HepG2 (cell line): ENCODE measurements around the gene CPXM1. TPM values are rescaled to one million over a fixed set of nuclear protein-coding genes. Genes with fewer than 3 reads are reported as not detected.

Experiments
- ATAC-seq: fragments of 200-7000 bp; cut with Tn5 transposase; 3 replicates; pipeline ENCODE4 v1.9.1; 2020; ENCODE audit warnings: mild to moderate bottlenecking, moderate library complexity
- BruUV-seq: library from RNA; stranded (reverse); fragments of 400-500 nt; replicated peaks from 2 replicates; lab custom pipeline; 2021; lab: Mats Ljungman, UMichigan
- CTCF ChIA-PET: fragments of 300-600 bp; formaldehyde crosslinking; extraction: SDS; loops from one replicate; lab custom pipeline; 2021; ENCODE audit warnings: low total read pairs, inconsistent platforms, low intra/inter-chr PET ratio; lab: Yijun Ruan, JAX
- POLR2A ChIA-PET: fragments of 350-600 bp; sonication (Branson Sonifier 250); formaldehyde crosslinking; loops from one replicate; lab custom pipeline; 2020; ENCODE audit warnings: antibody characterized with exemption, inconsistent platforms; lab: Yijun Ruan, JAX
- DNase-seq: peaks from one replicate; pipeline ENCODE4 v3.0.0-alpha.2; 2015; ENCODE audit warnings: low spot score
- FAIRE-seq: peaks from 3 replicates; lab custom pipeline; 2011; peaks lifted over from hg19 to GRCh38; lab: Jason Lieb, UNC
- H2AFZ ChIP-seq: one replicate; pipeline ENCODE4 v1.6.1; 2011; ENCODE audit warnings: low read length, inconsistent platforms
- H3K27ac ChIP-seq: fragments of 300-600 bp; 3 replicates; pipeline ENCODE4 v1.8.0; 2011; ENCODE audit warnings: mixed run types, mild to moderate bottlenecking, mixed read lengths, low read length, inconsistent platforms; ENCODE audit not compliant: insufficient read depth; ENCODE audit errors: extremely low read length
- H3K27me3 ChIP-seq, 2 experiments: fragments of 200-600 bp in 1 of 2; 2 replicates in 1 of 2; 3 replicates in 1 of 2; pipeline versions ENCODE4 v1.6.0 to v1.8.0; 2011; ENCODE audit warnings: low read length in 2 of 2, mild to moderate bottlenecking in 2 of 2, moderate library complexity in 2 of 2, inconsistent platforms in 1 of 2; ENCODE audit not compliant: insufficient read depth in 2 of 2, control insufficient read depth in 1 of 2
- H3K36me3 ChIP-seq, 2 experiments: fragments of 200-600 bp in 1 of 2; replicated peaks in 1 of 2; 2 replicates in 1 of 2; 3 replicates in 1 of 2; pipeline versions ENCODE4 v1.5.1 to v1.8.0; 2011; ENCODE audit warnings: low read length in 2 of 2, inconsistent platforms in 1 of 2; ENCODE audit not compliant: insufficient read depth in 2 of 2, control insufficient read depth in 1 of 2
- H3K4me1 ChIP-seq: 2 replicates; pipeline ENCODE4 v1.5.1; 2012; ENCODE audit warnings: low read length, inconsistent platforms; ENCODE audit not compliant: insufficient read depth
- H3K4me2 ChIP-seq: 2 replicates; pipeline ENCODE4 v1.6.0; 2011; ENCODE audit warnings: low read depth, low read length, inconsistent platforms
- H3K4me3 ChIP-seq, 3 experiments: fragments of 200-600 bp in 1 of 3; sonication (generic), shearing (Covaris generic) in 1 of 3; replicated peaks in 1 of 3; 2 replicates each; pipeline ENCODE4 v1.5.1; 2011 to 2016; ENCODE audit warnings: low read length in 3 of 3, inconsistent platforms in 2 of 3, low read depth in 2 of 3, mild to moderate bottlenecking in 2 of 3, control low read depth in 1 of 3, mixed read lengths in 1 of 3; ENCODE audit not compliant: insufficient read depth in 1 of 3
- H3K79me2 ChIP-seq: one replicate; pipeline ENCODE4 v1.6.1; 2011; ENCODE audit warnings: low read length, inconsistent platforms; ENCODE audit not compliant: insufficient read depth
- H3K9ac ChIP-seq: 2 replicates; pipeline ENCODE4 v1.6.0; 2011; ENCODE audit warnings: mild to moderate bottlenecking, low read depth, low read length, inconsistent platforms; ENCODE audit not compliant: insufficient read depth
- H3K9me3 ChIP-seq: 2 replicates; pipeline ENCODE4 v1.5.1; 2012; ENCODE audit warnings: mild to moderate bottlenecking, low read length
- H4K20me1 ChIP-seq: 2 replicates; pipeline ENCODE4 v1.6.0; 2011; ENCODE audit warnings: inconsistent platforms, mild to moderate bottlenecking, low read length, moderate library complexity; ENCODE audit not compliant: insufficient read depth
- ELF4 ChIP-seq: sonication (generic); formaldehyde crosslinking; IDR thresholded peaks from 2 replicates; pipeline ENCODE4 v1.5.0; 2020; ENCODE audit warnings: missing genetic modification reagents, mild to moderate bottlenecking, moderate library complexity, borderline replicate concordance
- SMC3 ChIP-seq: IDR thresholded peaks from 2 replicates; pipeline ENCODE4 v1.6.1; 2011; ENCODE audit warnings: low read length, improper control_type of control experiment
- ZNF101 ChIP-seq: sonication (generic); formaldehyde crosslinking; IDR thresholded peaks from 2 replicates; pipeline ENCODE4 v1.4.0; 2020; ENCODE audit warnings: mild to moderate bottlenecking, low read depth, missing genetic modification reagents, borderline replicate concordance
- ZNF557 ChIP-seq: sonication (generic); formaldehyde crosslinking; IDR thresholded peaks from 2 replicates; pipeline ENCODE4 v1.4.0; 2020; ENCODE audit warnings: missing genetic modification reagents
- WGBS: methylation state at CpG from one replicate; pipeline ENCODE4 v1.1.6; 2017; ENCODE audit warnings: low lambda C conversion rate; 5-methylcytosine and 5-hydroxymethylcytosine counted together
- in situ Hi-C: cut with HindIII; loops from 2 replicates; pipeline ENCODE4 v1.10.0; 2017; ENCODE audit warnings: low pct_unique_long_range_greater_than_20kb; ENCODE audit not compliant: extremely low pct_ligation_motif_present
- intact Hi-C: fragments of 100-400 bp; cut with micrococcal nuclease; formaldehyde crosslinking; loops from one replicate; pipeline ENCODE4 v1.10.0; 2022; ENCODE audit not compliant: unreplicated experiment
- polyA plus RNA-seq, 8 experiments: library from polyadenylated mRNA; depleted of rRNA in 3 of 8; stranded (reverse) in 7 of 8; unstranded in 1 of 8; fragments of >200 nt; fragmentation: Illumina TruSeq in 4 of 8; extraction: Trizol in 4 of 8; gene quantifications; 2 replicates each; pipeline versions ENCODE4 v1.2.1 to v1.2.3, GENCODE V29; 2011 to 2016; ENCODE audit warnings: low read depth in 4 of 8, missing spikeins in 1 of 8, mixed read lengths in 1 of 8; ENCODE audit not compliant: insufficient read depth in 1 of 8
- total RNA-seq, 5 experiments: library from RNA; depleted of rRNA; stranded (reverse); fragments of >200 nt; fragmentation: Illumina TruSeq; extraction: Trizol; gene quantifications; 2 replicates each; pipeline ENCODE4 v1.2.3, GENCODE V29; 2016; ENCODE audit warnings: low read depth in 1 of 5
- TF ChIP-seq, protein P1 (sequence below): sonication (generic); formaldehyde crosslinking; IDR thresholded peaks from 2 replicates; pipeline ENCODE4 v1.5.1; 2020; ENCODE audit warnings: missing genetic modification reagents, mild to moderate bottlenecking, borderline replicate concordance
- TF ChIP-seq, protein P2 (sequence below): sonication (generic); formaldehyde crosslinking; IDR thresholded peaks from 2 replicates; pipeline ENCODE4 v1.9.0; 2021; ENCODE audit warnings: missing genetic modification reagents, mild to moderate bottlenecking, borderline replicate concordance
- TF ChIP-seq, protein P3 (sequence below): sonication (generic); formaldehyde crosslinking; IDR thresholded peaks from 2 replicates; pipeline ENCODE4 v1.4.0; 2020; ENCODE audit warnings: missing genetic modification reagents; ENCODE audit errors: not compliant biosample characterization

The CPXM1 gene
- total and polyA plus RNA-seq, 2 of the 13 experiments (the other 11 are each of a cell fraction or from before 2014, with no cell fraction given) = 0.07 TPM; not detected in 1

DNA sequence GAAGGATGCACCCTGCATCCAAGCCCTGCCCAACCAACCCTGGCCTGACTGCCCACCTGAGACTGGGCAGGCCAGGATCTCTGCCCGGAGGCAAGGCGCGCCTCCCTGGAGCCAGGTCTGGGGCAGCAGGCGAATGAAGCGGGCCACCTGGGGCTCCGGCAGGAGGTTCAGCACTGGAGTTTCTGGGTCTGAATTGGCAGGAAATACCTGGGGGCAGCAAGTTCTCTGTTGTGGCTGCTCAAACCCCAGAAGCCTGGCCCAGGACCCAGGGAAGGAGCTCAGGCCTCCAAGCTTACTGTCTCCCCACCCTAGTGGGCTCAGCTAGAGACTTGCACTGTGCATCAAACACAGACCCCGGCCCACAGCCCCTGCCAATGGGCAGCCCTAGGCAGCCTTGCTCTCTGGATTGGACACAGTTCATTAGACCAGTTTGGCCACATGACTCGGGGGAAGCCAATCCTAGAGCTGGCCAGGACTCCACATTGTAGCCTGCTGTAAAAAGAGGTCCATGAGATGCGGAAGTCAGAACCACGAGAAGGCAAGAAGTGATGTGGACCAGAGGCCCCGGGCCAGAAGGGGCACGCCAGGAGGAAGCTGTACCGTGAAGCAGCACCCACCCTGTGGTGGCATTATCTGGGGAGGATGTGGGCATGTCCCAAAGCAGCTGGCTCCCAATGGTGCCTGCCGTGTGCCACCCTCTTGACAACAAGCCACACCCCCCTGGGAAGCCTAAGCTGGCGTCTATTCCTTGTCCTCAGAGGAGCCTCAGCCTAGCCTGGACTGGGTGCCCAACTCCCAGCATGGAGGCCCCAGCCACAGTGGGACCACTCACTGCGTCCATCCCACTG is 3.1 kb downstream of the CPXM1 start:
- intact Hi-C loops (no loop called here), in situ Hi-C loops (no loop called here)
- WGBS = 40% methylated on average over 16 of the region's 16 CpGs
- no peak overlapping the region for H3K4me2 ChIP-seq
- H4K20me1 ChIP-seq = no peaks in the 10 kb centered on the region
- no peak overlapping the region for H3K27ac ChIP-seq
- FAIRE-seq = no peak
- H3K9me3 ChIP-seq = no peaks in the 10 kb centered on the region
- peaks cover 10% of the 10 kb centered on the region for H3K4me1 ChIP-seq
- CTCF ChIA-PET = no interaction called here
- TF ChIP-seq ELF4 (CRISPR knock-in tag) = no peak
- TF ChIP-seq, protein P1, sequence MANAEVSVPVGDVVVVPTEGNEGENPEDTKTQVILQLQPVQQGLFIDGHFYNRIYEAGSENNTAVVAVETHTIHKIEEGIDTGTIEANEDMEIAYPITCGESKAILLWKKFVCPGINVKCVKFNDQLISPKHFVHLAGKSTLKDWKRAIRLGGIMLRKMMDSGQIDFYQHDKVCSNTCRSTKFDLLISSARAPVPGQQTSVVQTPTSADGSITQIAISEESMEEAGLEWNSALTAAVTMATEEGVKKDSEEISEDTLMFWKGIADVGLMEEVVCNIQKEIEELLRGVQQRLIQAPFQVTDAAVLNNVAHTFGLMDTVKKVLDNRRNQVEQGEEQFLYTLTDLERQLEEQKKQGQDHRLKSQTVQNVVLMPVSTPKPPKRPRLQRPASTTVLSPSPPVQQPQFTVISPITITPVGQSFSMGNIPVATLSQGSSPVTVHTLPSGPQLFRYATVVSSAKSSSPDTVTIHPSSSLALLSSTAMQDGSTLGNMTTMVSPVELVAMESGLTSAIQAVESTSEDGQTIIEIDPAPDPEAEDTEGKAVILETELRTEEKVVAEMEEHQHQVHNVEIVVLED (CRISPR knock-in tag) = no peak
- TF ChIP-seq SMC3 = no peak
- no peak for TF ChIP-seq ZNF101 (CRISPR knock-in tag)
- no peak for TF ChIP-seq ZNF557 (CRISPR knock-in tag)
- TF ChIP-seq, protein P2, sequence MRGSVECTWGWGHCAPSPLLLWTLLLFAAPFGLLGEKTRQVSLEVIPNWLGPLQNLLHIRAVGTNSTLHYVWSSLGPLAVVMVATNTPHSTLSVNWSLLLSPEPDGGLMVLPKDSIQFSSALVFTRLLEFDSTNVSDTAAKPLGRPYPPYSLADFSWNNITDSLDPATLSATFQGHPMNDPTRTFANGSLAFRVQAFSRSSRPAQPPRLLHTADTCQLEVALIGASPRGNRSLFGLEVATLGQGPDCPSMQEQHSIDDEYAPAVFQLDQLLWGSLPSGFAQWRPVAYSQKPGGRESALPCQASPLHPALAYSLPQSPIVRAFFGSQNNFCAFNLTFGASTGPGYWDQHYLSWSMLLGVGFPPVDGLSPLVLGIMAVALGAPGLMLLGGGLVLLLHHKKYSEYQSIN (CRISPR knock-in tag) = no peak
- TF ChIP-seq, protein P3, sequence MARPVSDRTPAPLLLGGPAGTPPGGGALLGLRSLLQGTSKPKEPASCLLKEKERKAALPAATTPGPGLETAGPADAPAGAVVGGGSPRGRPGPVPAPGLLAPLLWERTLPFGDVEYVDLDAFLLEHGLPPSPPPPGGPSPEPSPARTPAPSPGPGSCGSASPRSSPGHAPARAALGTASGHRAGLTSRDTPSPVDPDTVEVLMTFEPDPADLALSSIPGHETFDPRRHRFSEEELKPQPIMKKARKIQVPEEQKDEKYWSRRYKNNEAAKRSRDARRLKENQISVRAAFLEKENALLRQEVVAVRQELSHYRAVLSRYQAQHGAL (CRISPR knock-in tag) = no peak
- TF ChIP-seq, all 625 proteins: peak for 0
- H3K36me3 ChIP-seq = no peaks in the 10 kb centered on the region
- H2AFZ ChIP-seq = no peak overlapping the region
- DNase-seq (no peak), ATAC-seq (no peak)
- H3K79me2 ChIP-seq = no peaks in the 10 kb centered on the region
- H3K9ac ChIP-seq = no peak overlapping the region
- BruUV-seq = no TSS peak
- peaks cover 25 to 90% of the 10 kb centered on the region in 2 experiments for H3K27me3 ChIP-seq
- POLR2A ChIA-PET = no interaction called here
- no peak overlapping the region for H3K4me3 ChIP-seq
